ENCODE measurements around the gene ECHS1.

- TF ChIP-seq TAF1 (IDR thresholded peaks at IDR 0.05; ENCODE audit: low read depth) = no peak
- no peak for TF ChIP-seq CREB1 (IDR thresholded peaks at IDR 0.05; ENCODE audit: low read depth)
Observed at GRCh38 chr10:133384071-133384470, 10.9 kb upstream of the ECHS1 start.
